Gastrocnemius medialis (tissue), 4 donors: ENCODE measurements around the gene DNAJC11.

ENCODE experiments used
- CTCF ChIP-seq, 5 experiments: fragments of 450-650 bp in 3 of 5; fragments of 200-600 bp in 2 of 5; sonication (generic) in 2 of 5; IDR thresholded peaks in 4 of 5; conservative IDR thresholded peaks in 1 of 5; 1 replicate in 4 of 5; 2 replicates in 1 of 5; pipeline ENCODE4 v1.5.1; 2016 to 2019; ENCODE audit warnings: antibody characterized with exemption in 5 of 5, mild to moderate bottlenecking in 3 of 5, moderate library complexity in 3 of 5
- POLR2A ChIP-seq, 2 donors: fragments of 450-650 bp; IDR thresholded peaks; one replicate each; pipeline ENCODE4 v1.6.1; 2017; ENCODE audit warnings: antibody characterized with exemption in 2 of 2, mild to moderate bottlenecking in 2 of 2, moderate library complexity in 2 of 2

GRCh38 chr1:6625584-6626149 is 75.9 kb downstream of the DNAJC11 start:
- TF ChIP-seq CTCF (IDR thresholded peaks at IDR 0.05 in 4 of 5, conservative IDR thresholded peaks at IDR 0.05 in 1 of 5) (no peak), POLR2A (IDR thresholded peaks at IDR 0.05) (no peak)
